Measurements from ENCODE around the gene ASPSCR1. TPM values are rescaled to one million over a fixed set of nuclear protein-coding genes. Genes with fewer than 3 reads are reported as not detected.

The ASPSCR1 gene
- total RNA-seq, 1 donor from 2014 or later = 13.1 TPM

DNA sequence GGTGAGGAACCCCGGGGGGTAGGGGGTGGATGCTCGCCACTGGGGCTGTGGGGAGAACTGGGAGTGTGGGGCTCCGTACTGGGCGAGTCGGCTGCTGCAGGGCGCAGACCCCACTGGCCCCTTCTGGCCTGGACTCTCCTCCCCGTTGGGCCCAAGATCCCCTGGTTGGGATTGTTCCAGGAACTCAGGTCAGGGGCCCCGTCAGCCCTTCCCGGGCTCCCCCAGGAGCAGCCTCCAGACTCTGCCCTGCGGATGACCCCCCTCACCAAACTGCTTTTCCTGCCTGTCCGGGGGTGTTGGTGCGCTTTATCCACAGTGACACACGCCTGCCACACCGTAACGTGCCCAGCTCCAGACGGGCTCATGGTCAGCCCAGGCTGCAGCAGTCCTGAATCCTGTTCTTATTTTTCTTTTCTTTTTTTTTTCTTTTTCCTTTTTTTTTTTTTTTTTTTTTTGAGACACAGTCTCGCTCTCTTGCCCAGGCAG, 24.2 kb downstream of the ASPSCR1 start:
- TF ChIP-seq EZH2 (IDR thresholded peaks at IDR 0.05) = no peak
- H3K9ac ChIP-seq = no peak overlapping the region
- Mint-ChIP-seq H3K27me3 (ENCODE audit: insufficient read depth, low read depth) (peaks cover 3% of the 10 kb centered on the region), H3K27ac (no peak overlapping the region), H3K4me1 (peaks cover 26% of the 10 kb centered on the region), H3K9me3 (no peaks in the 10 kb centered on the region), H3K36me3 (peaks cover 4% of the 10 kb centered on the region), H3K4me3 (no peak overlapping the region)
- H3K4me1 ChIP-seq = no peaks in the 10 kb centered on the region
- no peak for DNase-seq (ENCODE audit: low spot score)
- H3F3A ChIP-seq (ENCODE audit: low read depth) = no peaks in the 10 kb centered on the region
- H3K9me3 ChIP-seq (ENCODE audit: low read depth) = no peaks in the 10 kb centered on the region
- no peak overlapping the region for H3K27ac ChIP-seq
- no peaks in the 10 kb centered on the region for H3K79me2 ChIP-seq (ENCODE audit: low read depth)
- H2AFZ ChIP-seq (replicated peaks) = no peak overlapping the region
- no peaks in the 10 kb centered on the region for H3K27me3 ChIP-seq
- no peak overlapping the region for H3K4me2 ChIP-seq
- no peak overlapping the region for H3K4me3 ChIP-seq
- H3K36me3 ChIP-seq = no peaks in the 10 kb centered on the region
- H4K20me1 ChIP-seq (ENCODE audit: low read depth) = peaks cover 4% of the 10 kb centered on the region

DNA sequence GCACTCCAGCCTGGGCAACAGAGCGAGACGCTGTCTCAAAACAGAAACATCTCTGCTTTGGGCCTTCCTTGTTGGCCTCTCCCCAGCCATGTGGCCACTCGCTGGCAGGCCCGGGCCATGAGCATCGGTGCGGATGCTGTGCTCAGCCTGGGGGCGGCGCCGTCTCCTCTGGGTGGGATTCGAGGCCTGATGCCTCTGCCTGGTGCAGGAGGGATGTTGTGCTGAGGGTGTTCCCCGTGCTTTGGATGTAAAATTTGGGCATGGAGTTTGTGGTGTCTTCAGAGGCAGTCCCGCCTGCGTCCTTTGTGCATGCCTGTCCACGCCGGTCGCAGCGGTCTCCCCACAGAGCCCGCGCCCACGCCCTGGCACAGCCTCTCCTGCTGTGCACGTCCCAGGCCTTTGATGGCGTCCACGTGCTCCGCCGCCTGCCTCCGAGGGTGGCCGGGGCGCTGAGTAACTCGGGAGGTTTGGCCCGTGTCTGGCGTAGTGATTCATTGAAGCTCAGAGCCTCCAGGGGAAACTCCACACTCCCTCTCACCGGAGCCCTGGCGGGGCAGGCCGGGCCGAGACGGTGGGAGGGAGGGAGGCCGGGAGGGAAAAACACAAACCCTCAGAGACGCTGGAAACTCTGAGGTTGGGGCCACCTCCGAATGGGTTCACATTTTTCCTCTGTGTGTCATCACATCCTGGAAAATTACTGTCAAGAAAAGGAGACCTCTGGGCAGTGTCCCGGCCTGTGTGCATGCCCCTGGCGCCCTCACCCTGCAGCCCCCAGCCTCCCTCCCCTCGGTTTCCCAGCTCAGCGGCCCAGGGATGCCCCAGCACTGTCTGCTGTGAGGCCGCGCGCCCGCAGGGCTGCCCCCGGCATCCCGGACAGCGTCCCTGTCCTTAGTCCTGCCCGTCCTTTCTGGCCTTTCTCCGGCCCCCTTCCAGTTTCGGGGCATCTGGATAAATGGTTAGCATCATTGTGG, 26.3 kb downstream of the ASPSCR1 start:
- H3K4me1 Mint-ChIP-seq = peaks cover 20% of the 10 kb centered on the region
- Histone ChIP-seq H3K36me3 (no peaks in the 10 kb centered on the region), H3K4me3 (no peak overlapping the region), H2AFZ (replicated peaks) (no peak overlapping the region), H3F3A (ENCODE audit: low read depth) (no peaks in the 10 kb centered on the region), H3K79me2 (ENCODE audit: low read depth) (no peaks in the 10 kb centered on the region), H3K9me3 (ENCODE audit: low read depth) (no peaks in the 10 kb centered on the region), H3K27me3 (no peaks in the 10 kb centered on the region), H3K4me1 (no peaks in the 10 kb centered on the region), H4K20me1 (ENCODE audit: low read depth) (peaks cover 4% of the 10 kb centered on the region), H3K4me2 (no peak overlapping the region), H3K9ac (no peak overlapping the region), H3K27ac (peak overlapping the region; percentile 29)
- peaks cover 4% of the 10 kb centered on the region for H3K36me3 Mint-ChIP-seq
- peaks cover 3% of the 10 kb centered on the region for H3K27me3 Mint-ChIP-seq (ENCODE audit: insufficient read depth, low read depth)
- no peaks in the 10 kb centered on the region for H3K9me3 Mint-ChIP-seq
- DNase-seq (ENCODE audit: low spot score) = no peak
- no peak for TF ChIP-seq EZH2phosphoT487 (IDR thresholded peaks at IDR 0.05)
- TF ChIP-seq EZH2 (IDR thresholded peaks at IDR 0.05) = no peak
- TF ChIP-seq, protein P1, sequence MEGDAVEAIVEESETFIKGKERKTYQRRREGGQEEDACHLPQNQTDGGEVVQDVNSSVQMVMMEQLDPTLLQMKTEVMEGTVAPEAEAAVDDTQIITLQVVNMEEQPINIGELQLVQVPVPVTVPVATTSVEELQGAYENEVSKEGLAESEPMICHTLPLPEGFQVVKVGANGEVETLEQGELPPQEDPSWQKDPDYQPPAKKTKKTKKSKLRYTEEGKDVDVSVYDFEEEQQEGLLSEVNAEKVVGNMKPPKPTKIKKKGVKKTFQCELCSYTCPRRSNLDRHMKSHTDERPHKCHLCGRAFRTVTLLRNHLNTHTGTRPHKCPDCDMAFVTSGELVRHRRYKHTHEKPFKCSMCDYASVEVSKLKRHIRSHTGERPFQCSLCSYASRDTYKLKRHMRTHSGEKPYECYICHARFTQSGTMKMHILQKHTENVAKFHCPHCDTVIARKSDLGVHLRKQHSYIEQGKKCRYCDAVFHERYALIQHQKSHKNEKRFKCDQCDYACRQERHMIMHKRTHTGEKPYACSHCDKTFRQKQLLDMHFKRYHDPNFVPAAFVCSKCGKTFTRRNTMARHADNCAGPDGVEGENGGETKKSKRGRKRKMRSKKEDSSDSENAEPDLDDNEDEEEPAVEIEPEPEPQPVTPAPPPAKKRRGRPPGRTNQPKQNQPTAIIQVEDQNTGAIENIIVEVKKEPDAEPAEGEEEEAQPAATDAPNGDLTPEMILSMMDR (IDR thresholded peaks at IDR 0.05) = no peak
- no peak overlapping the region for H3K4me3 Mint-ChIP-seq
- H3K27ac Mint-ChIP-seq = no peak overlapping the region

DNA sequence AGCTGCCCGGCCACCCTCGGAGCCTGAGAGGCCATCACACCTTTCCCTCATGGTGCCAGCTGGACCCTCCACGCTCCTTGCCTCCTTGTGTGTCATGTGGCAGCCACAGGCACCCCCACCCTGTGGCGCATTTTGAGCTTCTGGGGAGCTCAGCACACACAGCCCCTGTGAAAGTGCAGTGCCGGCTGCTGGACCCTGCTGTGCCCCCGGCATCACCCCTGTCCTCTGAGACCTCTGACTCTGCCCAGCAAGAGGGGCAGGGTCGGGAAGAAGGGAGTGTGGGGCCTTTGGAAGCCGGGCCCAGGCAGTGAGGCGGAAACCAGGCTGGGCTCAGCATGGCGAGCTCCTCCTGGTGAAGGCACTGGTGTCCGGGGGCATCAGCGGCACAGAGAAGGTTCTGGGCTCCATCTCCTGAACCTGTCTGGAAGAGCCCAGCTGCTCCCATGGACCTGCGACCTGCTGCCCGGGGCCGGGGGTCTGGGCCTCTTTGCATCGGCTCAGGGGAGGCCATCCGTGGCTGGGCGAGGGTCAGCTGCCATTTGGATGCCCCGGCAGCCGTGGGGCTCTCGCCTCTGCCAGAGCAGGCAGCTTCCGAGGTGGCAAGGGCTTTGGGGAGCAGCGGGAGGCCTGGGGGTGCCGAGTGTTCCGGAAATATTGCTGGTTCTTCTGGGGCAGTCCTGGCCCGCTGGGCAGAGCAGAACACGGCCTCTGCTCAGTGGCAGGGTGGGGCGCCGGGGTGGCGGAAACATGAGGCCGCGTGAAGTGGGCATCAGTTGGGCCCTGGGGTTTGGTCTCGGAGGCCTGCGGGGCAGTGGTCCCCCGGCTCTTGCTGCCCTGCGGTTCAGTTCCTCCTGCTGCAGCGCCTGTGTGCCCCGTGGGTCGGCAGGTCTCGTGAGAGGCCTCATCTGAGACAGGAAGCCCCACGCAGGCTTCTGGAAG, 27.4 kb downstream of the ASPSCR1 start:
- H3K9me3 Mint-ChIP-seq = no peaks in the 10 kb centered on the region
- H3F3A ChIP-seq (ENCODE audit: low read depth) = no peaks in the 10 kb centered on the region
- no peaks in the 10 kb centered on the region for H3K36me3 ChIP-seq
- no peak overlapping the region for H3K4me2 ChIP-seq
- H3K27ac ChIP-seq = no peak overlapping the region
- H3K79me2 ChIP-seq (ENCODE audit: low read depth) = no peaks in the 10 kb centered on the region
- no peaks in the 10 kb centered on the region for H3K4me1 ChIP-seq
- TF ChIP-seq EZH2phosphoT487 (IDR thresholded peaks at IDR 0.05) (no peak), EZH2 (IDR thresholded peaks at IDR 0.05) (no peak)
- TF ChIP-seq, protein P1 (IDR thresholded peaks at IDR 0.05) = no peak
- no peak overlapping the region for H3K27ac Mint-ChIP-seq
- no peak overlapping the region for H3K4me3 Mint-ChIP-seq
- H3K27me3 Mint-ChIP-seq (ENCODE audit: insufficient read depth, low read depth) = peaks cover 3% of the 10 kb centered on the region
- H3K4me1 Mint-ChIP-seq = peaks cover 20% of the 10 kb centered on the region
- H3K4me3 ChIP-seq = no peak overlapping the region
- H4K20me1 ChIP-seq (ENCODE audit: low read depth) = peaks cover 4% of the 10 kb centered on the region
- DNase-seq (ENCODE audit: low spot score) = no peak
- H3K9ac ChIP-seq = no peak overlapping the region
- no peak overlapping the region for H2AFZ ChIP-seq (replicated peaks)
- peaks cover 4% of the 10 kb centered on the region for H3K36me3 Mint-ChIP-seq
- no peaks in the 10 kb centered on the region for H3K9me3 ChIP-seq (ENCODE audit: low read depth)
- no peaks in the 10 kb centered on the region for H3K27me3 ChIP-seq
